Activated CD4-positive, alpha-beta T cell treated with anti-CD3 and anti-CD28 coated beads for 24 hours (primary cell): ENCODE data around the gene KAZALD1.

Experiments used
- DNase-seq, 2 donors: peaks; one replicate each; pipeline ENCODE4 v3.0.0-alpha.2; 2020; ENCODE audit warnings: low read depth in 2 of 2

The KAZALD1 gene

DNA sequence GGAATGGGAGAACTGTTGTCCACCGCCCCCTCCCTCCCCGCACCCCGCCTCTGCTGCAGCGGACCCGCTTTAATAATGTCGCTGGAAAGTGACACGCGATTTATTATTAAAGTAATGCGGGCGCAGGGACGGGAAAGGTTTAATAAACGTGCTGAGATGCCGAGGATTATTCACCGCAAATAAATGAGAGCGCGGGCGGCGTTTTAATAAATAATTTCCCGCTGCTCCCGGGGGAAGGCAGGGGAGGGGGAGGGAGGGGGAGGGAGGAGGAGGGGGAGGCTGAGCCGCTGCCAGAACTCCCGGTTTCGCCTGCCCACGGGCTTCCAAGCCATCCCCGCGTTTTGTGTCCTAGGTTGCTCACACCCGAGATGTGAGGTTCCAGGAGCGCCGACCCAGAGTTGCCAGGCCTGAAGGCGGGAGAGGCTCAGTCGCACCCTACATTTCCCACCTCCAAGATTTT, 5.1 kb downstream of the KAZALD1 start:
- no peak for DNase-seq

- DNase-seq, result peak; percentile 66 to 75
Observed at GRCh38 chr10:101067356-101068083, 5.7 kb downstream of the KAZALD1 start.

DNA sequence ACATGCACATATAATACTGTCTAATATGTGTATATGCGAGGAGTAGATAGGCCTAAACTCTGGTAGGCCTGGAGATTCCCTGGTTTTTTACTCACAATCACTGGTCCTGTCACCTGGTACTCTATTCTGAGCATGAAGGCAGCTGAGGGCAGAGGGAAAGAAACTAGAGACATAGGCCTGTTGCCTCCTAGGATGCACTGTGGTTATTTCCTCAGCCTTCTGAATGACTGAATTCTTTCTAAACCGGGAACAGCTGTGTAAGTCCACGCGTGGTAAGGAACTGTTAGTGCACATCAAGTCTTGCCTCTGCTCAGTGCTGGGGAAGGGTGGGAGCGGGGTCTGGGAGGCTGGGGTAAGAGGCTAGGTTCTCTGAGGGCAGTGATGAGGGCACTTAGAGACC, 7.7 kb downstream of the KAZALD1 start:
- no peak for DNase-seq

DNA sequence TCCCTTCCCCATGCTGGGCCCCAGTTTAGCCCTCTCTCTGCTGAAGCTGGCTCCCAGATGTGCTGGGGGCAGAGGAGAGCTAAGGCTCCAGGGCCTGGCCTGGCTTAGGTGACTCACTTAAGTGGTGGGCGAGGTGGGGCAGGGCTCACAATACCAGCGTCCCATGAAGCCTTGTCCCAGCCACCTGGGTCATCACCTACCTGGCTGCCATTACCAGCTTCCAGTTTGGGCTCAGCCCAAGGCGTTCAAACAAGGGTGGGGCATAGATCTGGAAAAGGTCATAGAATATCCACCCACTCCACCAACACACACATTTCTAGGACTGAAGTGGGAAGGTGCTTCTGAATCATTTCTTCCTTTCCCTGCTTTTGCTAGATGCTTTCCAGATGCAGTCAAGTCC, 8.3 kb downstream of the KAZALD1 start:
- DNase-seq, result no peak

- no peak for DNase-seq
Observed at GRCh38 chr10:101071267-101071884, 9.6 kb downstream of the KAZALD1 start.

- DNase-seq, result no peak
Observed at GRCh38 chr10:101071885-101072433, 10.2 kb downstream of the KAZALD1 start.

DNA sequence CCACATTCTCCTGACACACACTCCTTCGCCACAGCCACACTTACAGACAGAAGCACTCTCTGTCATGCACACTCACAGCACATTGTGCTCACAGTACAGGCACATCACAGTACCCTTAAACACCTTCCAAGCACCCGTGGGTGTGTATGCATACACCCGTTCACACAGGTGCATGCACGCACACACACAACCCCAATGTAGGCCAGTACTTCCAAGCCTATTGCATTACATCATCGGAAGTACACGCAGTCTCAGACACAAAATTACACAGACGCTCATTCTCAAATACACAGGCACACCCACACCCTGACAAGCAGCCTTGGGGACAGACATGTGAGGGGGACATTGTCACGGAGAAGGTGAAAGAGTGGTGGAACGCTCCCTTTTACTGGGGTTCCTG, 11.1 kb downstream of the KAZALD1 start:
- DNase-seq, result no peak

DNA sequence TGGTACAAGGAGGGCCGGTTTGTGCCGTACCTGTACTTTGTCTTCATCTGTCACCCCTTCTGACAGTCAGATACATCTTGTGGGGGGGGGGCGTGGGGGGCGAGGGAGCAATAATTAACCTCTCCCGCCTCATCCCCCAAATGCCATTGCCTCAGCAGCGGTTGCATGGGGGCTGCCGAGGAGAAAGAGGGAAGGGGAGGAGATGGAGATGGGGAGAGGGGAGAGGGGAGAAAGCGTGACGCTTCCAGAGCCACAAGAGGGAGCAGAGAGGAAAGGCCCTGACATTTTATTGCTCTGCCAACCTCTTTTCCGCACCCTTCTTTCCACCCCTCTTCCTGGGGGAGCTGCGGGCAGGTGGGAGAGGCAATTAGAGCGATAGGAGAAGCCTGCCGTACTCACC, 11.8 kb downstream of the KAZALD1 start:
- DNase-seq, result no peak

DNA sequence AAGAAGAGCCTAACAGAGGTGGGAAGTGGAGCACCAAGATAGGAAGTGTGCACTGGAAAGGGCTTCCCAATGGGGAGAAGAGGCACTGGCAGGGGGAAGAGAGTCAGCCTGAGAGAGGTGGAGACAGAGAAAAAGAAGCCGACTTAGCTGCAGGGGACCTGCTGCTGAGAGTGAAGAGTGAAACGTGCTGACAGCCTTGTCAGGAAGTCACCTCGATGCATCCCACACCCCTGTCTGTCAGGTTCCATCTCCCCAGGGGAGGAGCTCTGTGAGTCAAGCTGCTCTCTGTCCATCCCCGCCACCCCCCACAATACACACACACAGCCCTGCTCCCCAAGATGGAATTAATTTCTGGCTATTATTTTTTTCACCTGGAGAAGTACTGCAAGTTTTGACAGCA, 14.0 kb downstream of the KAZALD1 start:
- DNase-seq, result no peak

DNA sequence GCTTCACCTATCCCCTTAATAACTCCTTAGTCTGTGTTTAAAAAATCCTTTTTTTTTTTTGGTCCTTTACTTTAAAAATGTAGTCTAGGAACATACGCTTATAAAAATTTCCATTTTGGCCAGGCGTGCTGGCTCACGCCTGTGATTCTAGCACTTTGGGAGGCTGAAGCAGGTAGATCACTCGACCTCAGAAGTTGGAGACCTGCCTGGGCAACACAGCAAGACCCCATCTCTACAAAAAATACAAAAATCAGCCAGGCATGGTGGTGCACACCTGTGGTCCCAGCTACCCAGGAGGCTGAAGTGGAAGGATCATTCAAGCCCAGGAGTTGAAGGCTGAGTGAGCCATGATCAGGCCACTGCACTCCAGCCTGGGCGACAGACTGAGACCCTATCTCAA, 14.8 kb downstream of the KAZALD1 start:
- no peak for DNase-seq

DNA sequence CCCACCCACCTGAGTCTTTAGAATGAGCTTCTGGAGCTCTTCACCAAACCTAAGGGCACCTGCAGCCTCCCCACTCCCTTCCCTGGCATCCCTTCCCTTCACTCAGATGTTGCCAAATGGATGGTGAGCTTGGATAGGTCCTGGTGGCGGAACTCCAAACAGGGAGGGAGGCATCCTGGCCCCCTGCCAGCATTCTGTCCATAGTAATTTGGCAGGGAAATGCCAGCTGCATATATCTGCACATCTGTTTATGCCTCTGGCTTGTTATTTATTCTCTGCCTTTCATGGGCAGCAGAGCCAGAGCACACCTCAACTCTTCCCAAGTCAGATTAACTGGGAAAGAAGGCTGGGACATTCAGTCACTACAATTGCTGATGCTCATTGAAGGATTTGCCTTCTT, 18.1 kb downstream of the KAZALD1 start:
- DNase-seq, result no peak

DNA sequence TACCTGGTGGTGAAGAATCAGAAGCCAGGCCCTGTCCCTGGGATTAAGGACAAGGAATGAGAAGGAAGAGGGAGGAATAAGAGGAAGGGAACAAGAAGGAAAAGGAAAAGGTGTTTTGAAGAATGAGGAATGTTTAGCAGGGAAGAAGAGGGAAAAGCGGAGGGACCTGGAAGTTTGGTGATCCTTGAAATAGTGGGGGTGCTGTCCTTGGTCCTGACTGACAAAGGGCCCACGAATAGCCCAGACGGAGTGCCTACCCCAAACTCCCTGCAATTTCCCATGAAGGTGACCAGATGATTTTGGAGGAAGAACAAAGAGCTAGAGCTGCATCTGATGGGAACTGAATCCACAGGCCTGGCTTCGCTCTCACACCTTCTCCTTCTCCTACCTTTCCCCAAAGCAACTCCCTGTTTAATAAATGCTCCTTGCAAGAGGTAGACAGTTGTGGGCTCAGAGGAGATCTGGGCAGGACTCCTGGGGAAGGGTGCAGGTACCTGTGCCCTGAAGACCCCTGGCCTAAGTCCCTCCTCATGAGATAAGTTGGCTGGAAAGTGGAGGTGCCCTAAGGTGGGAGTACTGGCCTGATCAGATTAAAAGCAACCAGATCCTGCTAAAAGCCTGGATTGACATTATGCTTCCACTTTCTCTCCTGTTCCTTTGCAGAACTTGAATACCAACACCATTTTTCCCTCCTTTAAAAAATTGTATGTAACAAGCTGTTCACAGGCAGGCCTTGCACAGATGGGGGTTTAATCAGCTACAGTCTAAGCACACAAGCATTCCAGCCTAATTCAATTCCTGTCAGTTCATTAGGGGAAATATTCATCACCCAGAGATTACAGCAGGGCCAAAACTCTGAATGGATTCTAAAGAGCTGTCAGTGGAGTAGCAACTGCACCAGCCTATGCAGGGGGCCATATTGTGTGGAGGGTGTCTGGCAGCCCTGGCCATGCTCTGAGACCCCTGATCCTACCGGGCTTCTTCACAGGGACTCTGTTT, 19.4 kb downstream of the KAZALD1 start:
- DNase-seq, result no peak

- no peak for DNase-seq
Observed at GRCh38 chr10:101085846-101086245, 24.1 kb downstream of the KAZALD1 start.

GRCh38 chr10:101087376-101087775, 25.6 kb downstream of the KAZALD1 start:
- no peak for DNase-seq

GRCh38 chr10:101087965-101088364, 26.2 kb downstream of the KAZALD1 start:
- no peak for DNase-seq

DNA sequence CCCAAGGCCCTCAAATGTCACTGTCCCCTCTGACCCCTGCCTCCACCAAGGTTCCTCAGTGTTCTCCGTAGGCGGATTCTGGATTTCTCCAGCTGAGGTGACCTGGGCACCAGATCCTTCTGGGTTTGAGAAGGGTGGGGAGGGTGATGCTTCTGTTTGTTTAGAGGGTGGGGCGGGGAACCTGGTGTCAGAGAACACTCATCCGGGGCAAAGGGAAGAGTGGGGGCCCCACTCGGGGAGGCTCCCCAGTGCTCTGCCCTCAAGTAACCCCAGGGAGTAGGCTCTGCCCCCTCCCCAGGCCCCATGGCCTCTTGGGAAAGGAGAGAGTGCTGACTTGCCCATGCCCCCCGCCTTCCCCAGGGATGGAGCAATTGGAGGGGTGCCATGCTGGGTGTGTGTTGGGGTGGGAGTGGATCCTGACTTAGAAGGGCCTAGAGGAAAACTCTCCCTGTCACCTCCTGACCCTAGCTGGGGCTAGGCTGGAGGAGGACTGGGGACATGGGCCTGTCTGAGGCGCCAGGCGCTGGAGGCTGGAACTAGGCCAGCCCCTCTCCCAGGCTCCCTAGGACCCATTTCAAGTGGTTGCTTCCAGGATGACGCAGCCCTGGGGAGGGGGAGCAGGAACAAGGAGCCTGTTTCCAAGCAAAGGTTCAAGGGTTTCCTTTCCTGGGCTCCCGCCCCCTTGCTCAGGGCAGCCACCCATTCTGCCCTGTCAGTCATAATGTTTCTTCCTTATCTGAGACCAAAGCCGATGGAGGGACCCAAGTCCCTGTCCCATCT, 27.9 kb downstream of the KAZALD1 start:
- no peak for DNase-seq

GRCh38 chr10:101090597-101090996, 28.8 kb downstream of the KAZALD1 start:
- no peak for DNase-seq

- DNase-seq, result no peak
Observed at GRCh38 chr10:101091546-101092290, 29.9 kb downstream of the KAZALD1 start.

DNA sequence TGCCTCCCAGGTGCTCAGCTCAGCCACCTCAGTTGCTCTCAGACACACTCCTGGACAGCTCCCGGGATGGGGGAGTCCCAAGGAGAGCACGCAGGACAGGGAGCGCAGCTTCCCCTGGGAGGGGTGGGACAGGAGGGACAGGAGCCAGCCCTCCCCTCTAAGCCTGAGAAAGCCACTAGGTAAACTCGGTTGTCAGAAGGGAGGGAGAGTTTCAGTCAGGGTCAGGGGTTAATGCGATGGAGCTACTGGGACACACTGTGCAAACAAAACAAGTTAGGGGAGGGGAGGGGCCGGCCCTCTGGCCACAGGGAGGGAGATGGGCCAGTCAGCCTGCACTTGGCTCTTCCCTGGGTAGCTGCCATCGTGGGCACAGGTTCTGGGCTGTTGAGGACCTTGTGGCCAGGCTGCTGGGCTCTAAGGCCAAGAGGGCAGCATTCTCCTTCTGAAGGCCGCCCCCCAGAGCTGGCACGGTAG, 31.1 kb downstream of the KAZALD1 start:
- no peak for DNase-seq

- DNase-seq, result no peak
Observed at GRCh38 chr10:101094121-101094879, 32.5 kb downstream of the KAZALD1 start.
